ENCODE results near the gene GALNT10.

GRCh38 chr5:154227090-154227489 lies 36.6 kb downstream of the GALNT10 start:
- no peak for TF ChIP-seq ZNF274 (IDR thresholded peaks at IDR 0.05; ENCODE audit: low read depth, low read length)
- no peak for TF ChIP-seq YY1 (IDR thresholded peaks at IDR 0.05; ENCODE audit: insufficient read depth, insufficient read length)
- TF ChIP-seq SUZ12 (IDR thresholded peaks at IDR 0.05; ENCODE audit: extremely low read depth, insufficient read depth, insufficient read length) = no peak

Data from NT2/D1 (cell line).